GM06990 (cell line): ENCODE results near the gene COG3.

ENCODE experiments used
- DNase-seq: peaks from one replicate; pipeline ENCODE4 v3.0.0-alpha.2; 2011; ENCODE audit not compliant: insufficient read length; ENCODE audit errors: extremely low read depth
- H3K27me3 ChIP-seq: replicated peaks from 2 replicates; pipeline ENCODE4 v1.6.0; 2011; ENCODE audit warnings: low read length; ENCODE audit not compliant: control insufficient read depth, insufficient read depth
- H3K36me3 ChIP-seq: 2 replicates; pipeline ENCODE4 v1.5.1; 2011; ENCODE audit warnings: low read length; ENCODE audit not compliant: control insufficient read depth, insufficient read depth
- H3K4me3 ChIP-seq: replicated peaks from 2 replicates; pipeline ENCODE4 v1.5.1; 2011; ENCODE audit warnings: low read depth, mild to moderate bottlenecking, control low read depth, low read length
- CTCF ChIP-seq: IDR thresholded peaks from 2 replicates; pipeline ENCODE4 v1.5.1; 2011; ENCODE audit warnings: low read length, control low read depth, mild to moderate bottlenecking, inconsistent platforms; ENCODE audit not compliant: insufficient read depth, poor library complexity, severe bottlenecking

Gene COG3

GRCh38 chr13:45501175-45501526, 36.4 kb downstream of the COG3 start:
- no peak for DNase-seq
- TF ChIP-seq CTCF, result no peak
- Histone ChIP-seq H3K4me3 (no peak overlapping the region), H3K27me3 (no peaks in the 10 kb centered on the region), H3K36me3 (peaks cover 10% of the 10 kb centered on the region)

- DNase-seq, result no peak
- no peak for TF ChIP-seq CTCF
- Histone ChIP-seq H3K4me3 (no peak overlapping the region), H3K36me3 (peaks cover 9% of the 10 kb centered on the region), H3K27me3 (no peaks in the 10 kb centered on the region)
These were observed 38.9 kb downstream of the COG3 start for GRCh38 chr13:45503658-45504057.

GRCh38 chr13:45506811-45507210, 42.1 kb downstream of the COG3 start:
- Histone ChIP-seq H3K4me3 (no peak overlapping the region), H3K27me3 (no peaks in the 10 kb centered on the region), H3K36me3 (peaks cover 12% of the 10 kb centered on the region)
- no peak for TF ChIP-seq CTCF
- no peak for DNase-seq

- no peak for TF ChIP-seq CTCF
- Histone ChIP-seq H3K27me3 (no peaks in the 10 kb centered on the region), H3K36me3 (peaks cover 16% of the 10 kb centered on the region), H3K4me3 (no peak overlapping the region)
- DNase-seq, result no peak
These were observed 44.0 kb downstream of the COG3 start for GRCh38 chr13:45508776-45509175.

GRCh38 chr13:45510672-45511071, 45.9 kb downstream of the COG3 start:
- TF ChIP-seq CTCF, result no peak
- Histone ChIP-seq H3K36me3 (peaks cover 12% of the 10 kb centered on the region), H3K4me3 (no peak overlapping the region), H3K27me3 (no peaks in the 10 kb centered on the region)
- DNase-seq, result no peak

- TF ChIP-seq CTCF, result peak; percentile 73
- DNase-seq, result peak; percentile 20
These were observed 46.8 kb downstream of the COG3 start for GRCh38 chr13:45511310-45512097.

More at GRCh38 chr13:45511310-45512097, 46.8 kb downstream of the COG3 start:
- H3K27me3 ChIP-seq, result no peaks in the 10 kb centered on the region
- H3K36me3 ChIP-seq, result peaks cover 11% of the 10 kb centered on the region
- no peak overlapping the region for H3K4me3 ChIP-seq
